BLaER1 treated with 17β-estradiol and CSF1 and Interleukin-3, amounts not matched to agents 10 nM and 100 nM (cell line): Measurements from ENCODE around the gene FNDC3B.
A peak's percentile ranks its signal among the peaks of the same experiment; 100 is the strongest.
"Not testable (repeated sequence)": the region's sequence is repeated elsewhere in the genome, so short reads cannot be mapped to it uniquely, and the experiment has no call there.

Experiments used
- H3K27ac ChIP-seq, 11 experiments: shearing (Covaris generic); formaldehyde crosslinking; 2 replicates each; pipeline ENCODE4 v1.8.1; 2022
- H3K27me3 ChIP-seq, 11 experiments: shearing (Covaris generic); formaldehyde crosslinking; 2 replicates each; pipeline ENCODE4 v1.8.1; 2022
- H3K36me3 ChIP-seq, 11 experiments: shearing (Covaris generic); formaldehyde crosslinking; 2 replicates each; pipeline ENCODE4 v1.8.1; 2022
- H3K4me1 ChIP-seq, 10 experiments: shearing (Covaris generic); formaldehyde crosslinking; 2 replicates each; pipeline ENCODE4 v1.8.1; 2022
- H3K4me2 ChIP-seq, 11 experiments: shearing (Covaris generic); formaldehyde crosslinking; 2 replicates each; pipeline ENCODE4 v1.8.1; 2022
- H3K4me3 ChIP-seq, 10 experiments: shearing (Covaris generic); formaldehyde crosslinking; 2 replicates each; pipeline ENCODE4 v1.8.1; 2022
- H3K9ac ChIP-seq, 11 experiments: shearing (Covaris generic); formaldehyde crosslinking; 2 replicates each; pipeline ENCODE4 v1.8.1; 2022
- H3K9me3 ChIP-seq, 11 experiments: shearing (Covaris generic); formaldehyde crosslinking; replicated peaks in 1 of 11; 2 replicates each; pipeline ENCODE4 v1.8.1; 2022
- H4K20me1 ChIP-seq, 11 experiments: shearing (Covaris generic); formaldehyde crosslinking; 2 replicates each; pipeline ENCODE4 v1.8.1; 2022
- Cebpa-rat ChIP-seq, 11 experiments: shearing (Covaris generic); IDR thresholded peaks; 2 replicates each; pipeline ENCODE4 v1.8.1; 2022

Gene FNDC3B

DNA sequence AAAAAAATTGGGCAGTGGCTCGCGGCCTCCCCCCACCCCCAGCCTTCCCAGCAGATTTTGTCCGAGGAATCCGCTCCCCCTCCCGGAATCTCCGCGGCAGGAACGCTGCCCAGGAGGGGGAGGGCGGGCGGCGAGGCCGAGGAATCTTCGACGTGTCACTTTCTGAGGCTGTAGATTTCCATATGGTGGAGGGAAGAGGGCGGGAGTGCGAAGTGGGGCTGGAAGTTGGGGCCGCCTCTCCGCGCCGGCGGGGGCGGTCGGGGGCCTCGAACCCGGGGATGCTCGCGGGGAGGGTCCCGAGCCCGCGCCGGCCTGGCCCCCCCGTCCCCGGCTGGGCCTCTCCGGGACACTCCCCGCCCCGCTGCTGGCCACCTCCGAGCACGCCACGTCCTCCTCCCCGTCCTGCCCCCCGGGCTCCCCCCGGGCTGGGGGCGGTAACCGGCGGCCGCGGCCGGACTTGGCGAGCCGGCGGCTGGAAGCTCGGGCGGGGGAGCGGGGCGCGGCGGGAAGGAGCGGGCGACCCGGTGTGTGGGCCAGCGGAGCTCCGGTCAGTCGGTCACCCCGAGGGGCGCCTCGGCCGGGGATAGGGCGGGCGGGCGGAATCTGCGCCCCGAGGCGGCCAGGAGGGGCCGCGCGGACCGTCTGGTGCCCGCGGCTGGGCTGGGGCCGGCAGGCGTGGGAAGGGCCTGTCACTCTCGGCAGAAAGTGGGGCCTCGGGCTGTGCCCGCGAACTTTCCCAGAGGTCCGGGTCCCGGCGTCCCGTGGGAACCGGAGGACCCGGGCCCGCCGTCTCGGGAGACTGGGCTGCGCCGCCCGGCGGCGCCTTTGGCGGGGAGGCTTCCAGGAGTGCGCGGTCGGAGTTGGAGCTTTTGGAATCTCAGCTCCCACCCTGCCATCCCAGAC, 951 bp downstream of the FNDC3B start:
- peak overlapping the region; percentile 89 to 100 (median 94) for H3K4me3 ChIP-seq
- H3K4me2 ChIP-seq, result peak overlapping the region; percentile 75 to 94 (median 86)
- no peaks in the 10 kb centered on the region for H3K9me3 ChIP-seq
- H3K9ac ChIP-seq, result peak overlapping the region; percentile 90 to 99 (median 94)
- no peak for TF ChIP-seq Cebpa-rat (IDR thresholded peaks at IDR 0.05)
- peaks cover 10 to 51% (median 41%) of the 10 kb centered on the region in 11 experiments; a peak in 19 of 22 replicates for H4K20me1 ChIP-seq
- peaks cover 23 to 57% (median 34%) of the 10 kb centered on the region in 10 experiments for H3K4me1 ChIP-seq
- H3K27me3 ChIP-seq, result no peaks in the 10 kb centered on the region
- H3K27ac ChIP-seq, result peak overlapping the region; percentile 86 to 98 (median 92)
- peaks cover 0 to 21% (median 6%) of the 10 kb centered on the region in 11 experiments; a peak in 9 of 22 replicates for H3K36me3 ChIP-seq

DNA sequence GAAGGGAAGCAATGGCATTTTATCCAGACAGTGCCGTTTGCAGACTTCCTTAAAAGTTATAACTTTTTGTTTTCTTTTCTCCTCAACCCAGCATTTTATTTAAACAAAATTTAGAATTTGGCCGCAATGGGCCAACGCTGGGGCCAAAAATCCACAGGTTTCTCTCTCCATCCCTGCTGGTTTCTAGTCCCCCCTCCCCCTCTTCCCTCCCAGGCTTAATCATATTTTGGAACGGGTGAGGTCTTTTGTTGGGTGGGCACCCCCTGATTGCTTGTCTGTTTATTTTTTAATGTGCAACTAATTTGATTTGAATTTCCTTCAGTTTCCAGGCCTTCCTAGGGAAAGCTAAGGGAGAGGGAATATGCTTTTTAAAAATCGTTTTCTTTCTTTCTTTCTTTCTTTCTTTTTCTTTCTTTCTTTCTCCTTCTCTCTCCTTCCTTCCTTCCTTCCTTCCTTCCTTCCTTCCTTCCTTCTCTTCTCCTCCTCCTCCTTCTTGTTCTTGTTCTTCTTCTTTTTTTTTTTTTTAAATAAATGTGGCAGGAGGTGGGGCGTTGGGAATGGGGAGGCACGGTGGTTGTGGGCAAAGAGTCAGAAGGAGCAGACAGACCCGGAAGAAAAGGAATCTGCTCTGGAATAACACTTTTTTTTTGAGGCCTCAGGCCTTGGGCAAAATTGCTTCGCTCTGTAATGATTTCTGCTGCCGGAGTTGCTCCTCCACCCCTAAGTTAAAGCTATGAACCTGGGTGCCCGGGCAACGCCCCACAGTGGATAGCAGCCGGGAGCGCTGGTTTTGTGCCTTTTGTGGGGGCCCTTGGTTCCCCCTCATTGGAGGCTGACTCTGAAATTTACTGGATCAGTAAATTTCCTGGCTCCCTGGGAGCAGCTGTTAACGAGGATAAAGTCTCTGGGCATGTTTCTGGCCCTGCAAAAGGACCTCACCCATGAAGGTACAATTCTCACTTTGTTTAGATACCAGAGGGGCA, 1.9 kb downstream of the FNDC3B start:
- Histone ChIP-seq H3K36me3 (peaks cover 0 to 23% (median 8%) of the 10 kb centered on the region in 11 experiments; a peak in 9 of 22 replicates), H4K20me1 (peaks cover 17 to 60% (median 49%) of the 10 kb centered on the region in 11 experiments; a peak in 20 of 22 replicates), H3K9me3 (no peaks in the 10 kb centered on the region), H3K4me1 (peaks cover 23 to 67% (median 34%) of the 10 kb centered on the region in 10 experiments), H3K27ac (peak overlapping the region; percentile 86 to 98 (median 92)), H3K9ac (peak overlapping the region; percentile 90 to 99 (median 94)), H3K4me2 (peak overlapping the region; percentile 75 to 94 (median 86)), H3K27me3 (no peaks in the 10 kb centered on the region), H3K4me3 (peak overlapping the region; percentile 89 to 100 (median 94))
- TF ChIP-seq Cebpa-rat (IDR thresholded peaks at IDR 0.05), result no peak

DNA sequence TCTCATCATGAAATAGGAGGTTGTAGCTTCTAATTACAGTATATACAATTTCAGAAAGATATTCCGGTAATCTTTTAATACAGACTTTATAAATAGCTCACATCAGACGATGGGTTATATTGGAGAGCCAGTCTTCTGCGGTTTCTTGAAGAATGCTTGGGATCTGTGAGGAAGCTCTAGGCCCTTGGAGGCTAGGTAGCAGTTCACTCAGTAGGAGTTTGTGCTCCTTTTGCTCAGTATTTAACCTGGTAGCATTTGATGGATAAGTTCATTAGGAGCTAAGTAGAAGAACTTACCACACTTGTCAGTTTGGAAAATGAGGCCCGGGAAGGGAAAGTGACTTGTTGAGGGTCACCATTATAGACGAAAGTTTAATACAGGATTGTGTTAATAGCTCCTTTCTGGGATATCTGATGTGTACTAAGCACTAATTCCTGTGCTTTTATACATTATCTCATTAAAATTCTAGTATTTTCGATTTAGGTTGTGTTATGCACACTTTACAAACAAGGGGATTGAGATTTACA, 2.8 kb downstream of the FNDC3B start:
- Histone ChIP-seq H4K20me1 (peaks cover 19 to 66% (median 55%) of the 10 kb centered on the region in 11 experiments; a peak in 20 of 22 replicates), H3K4me2 (peak overlapping the region; percentile 75 to 94 (median 86); a peak in 21 of 22 replicates), H3K9me3 (no peaks in the 10 kb centered on the region), H3K27ac (peak overlapping the region in 1 of 11 experiments; percentile 97; a peak in 1 of 22 replicates), H3K36me3 (peaks cover 0 to 28% (median 8%) of the 10 kb centered on the region in 11 experiments; a peak in 10 of 22 replicates), H3K9ac (peak overlapping the region in 4 of 11 experiments; percentile 96 to 99 (median 98); a peak in 6 of 22 replicates), H3K27me3 (no peaks in the 10 kb centered on the region), H3K4me3 (peak overlapping the region in 8 of 10 experiments; percentile 89 to 100 (median 94); a peak in 11 of 20 replicates), H3K4me1 (peaks cover 23 to 73% (median 34%) of the 10 kb centered on the region in 10 experiments)
- TF ChIP-seq Cebpa-rat (IDR thresholded peaks at IDR 0.05), result no peak

DNA sequence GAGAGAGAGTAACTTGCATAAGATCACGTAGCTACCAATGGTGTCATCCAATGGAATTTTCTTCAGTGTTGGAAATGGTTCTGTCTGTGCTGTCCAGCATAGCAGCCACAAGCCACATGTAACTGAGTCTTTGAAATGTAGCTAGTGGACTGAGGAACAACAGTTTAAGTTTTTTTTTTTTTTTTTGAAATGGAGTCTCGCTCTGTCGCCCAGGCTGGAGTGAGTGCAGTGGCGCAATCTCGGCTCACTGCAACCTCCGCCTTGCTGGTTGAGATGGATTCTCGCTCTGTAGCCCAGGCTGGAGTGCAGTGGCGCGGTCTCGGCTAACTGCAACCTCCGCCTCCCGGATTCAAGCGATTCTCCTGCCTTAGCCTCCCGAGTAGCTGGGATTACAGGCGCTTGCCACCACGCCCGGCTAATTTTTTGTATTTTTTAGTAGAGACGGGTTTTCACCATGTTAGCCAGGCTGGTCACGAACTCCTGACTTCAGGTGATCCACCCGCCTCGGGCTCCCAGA, 3.3 kb downstream of the FNDC3B start:
- not testable (repeated sequence) for H3K9me3 ChIP-seq, H3K27me3 ChIP-seq, H3K9ac ChIP-seq, H3K27ac ChIP-seq
- H3K4me2 ChIP-seq, result peak overlapping the region; percentile 8 to 94 (median 86); a peak in 20 of 22 replicates
- peaks cover 19 to 66% (median 58%) of the 10 kb centered on the region in 11 experiments; a peak in 20 of 22 replicates for H4K20me1 ChIP-seq
- H3K4me1 ChIP-seq, result peaks cover 23 to 70% (median 34%) of the 10 kb centered on the region in 10 experiments
- H3K4me3 ChIP-seq, result peak overlapping the region in 2 of 10 experiments; percentile 16 to 94; a peak in 4 of 20 replicates
- peaks cover 0 to 34% (median 8%) of the 10 kb centered on the region in 11 experiments; a peak in 13 of 22 replicates for H3K36me3 ChIP-seq

DNA sequence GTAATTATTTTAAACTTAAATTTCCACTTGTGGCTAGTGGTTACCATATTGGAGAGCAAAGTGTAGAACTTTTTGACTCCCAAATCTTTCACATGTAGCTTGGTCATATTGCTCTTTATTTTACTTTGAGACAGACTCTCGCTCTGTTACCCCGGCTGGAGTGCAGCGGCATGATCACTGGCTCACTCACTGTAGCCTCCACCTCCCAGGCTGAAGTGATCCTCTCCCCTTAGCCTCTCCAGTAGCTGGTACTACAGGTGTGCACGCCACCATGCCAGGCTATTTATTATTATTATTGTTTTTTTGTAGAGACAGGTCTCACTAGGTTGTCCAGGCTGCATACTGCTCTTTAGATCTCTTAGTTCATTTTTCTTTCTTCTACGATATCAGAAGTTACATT, 3.9 kb downstream of the FNDC3B start:
- Histone ChIP-seq H3K9ac (no peak overlapping the region), H3K4me3 (no peak overlapping the region; a peak in 1 of 20 replicates), H3K27me3 (no peaks in the 10 kb centered on the region), H4K20me1 (peaks cover 19 to 71% (median 62%) of the 10 kb centered on the region in 11 experiments; a peak in 20 of 22 replicates), H3K36me3 (peaks cover 0 to 36% (median 8%) of the 10 kb centered on the region in 11 experiments; a peak in 13 of 22 replicates), H3K9me3 (no peaks in the 10 kb centered on the region), H3K4me2 (peak overlapping the region in 9 of 11 experiments; percentile 75 to 94 (median 86); a peak in 14 of 22 replicates), H3K4me1 (peaks cover 23 to 64% (median 34%) of the 10 kb centered on the region in 10 experiments), H3K27ac (no peak overlapping the region)
- no peak for TF ChIP-seq Cebpa-rat (IDR thresholded peaks at IDR 0.05)

DNA sequence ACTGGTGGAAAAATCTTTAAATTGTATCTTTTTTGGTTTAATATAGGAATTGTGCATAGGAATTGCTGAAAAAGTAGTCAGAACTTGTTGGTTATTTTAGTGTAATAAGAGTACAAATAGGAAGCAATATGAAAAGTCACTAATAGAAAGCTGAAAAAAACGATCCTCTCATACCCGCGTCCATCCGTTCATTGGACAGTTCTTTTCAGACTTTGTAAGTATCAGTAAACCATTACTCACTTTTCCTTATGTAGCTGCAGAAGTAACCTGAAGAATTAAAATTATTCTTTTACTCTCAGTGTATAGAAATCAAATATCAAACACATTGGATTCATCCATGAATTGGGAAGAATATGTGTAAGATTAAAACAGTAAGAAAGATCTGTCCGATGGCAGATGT, 4.4 kb downstream of the FNDC3B start:
- Histone ChIP-seq H3K4me2 (peak overlapping the region in 2 of 11 experiments; percentile 75 to 89; a peak in 4 of 22 replicates), H3K36me3 (peaks cover 0 to 41% (median 12%) of the 10 kb centered on the region in 11 experiments; a peak in 14 of 22 replicates), H3K9me3 (peaks cover 0 to 5% (median 0%) of the 10 kb centered on the region in 11 experiments; a peak in 2 of 22 replicates), H3K27me3 (no peaks in the 10 kb centered on the region), H3K4me1 (peaks cover 19 to 59% (median 31%) of the 10 kb centered on the region in 10 experiments), H3K9ac (no peak overlapping the region), H3K4me3 (no peak overlapping the region), H3K27ac (no peak overlapping the region), H4K20me1 (peaks cover 19 to 76% (median 63%) of the 10 kb centered on the region in 11 experiments; a peak in 20 of 22 replicates)
- TF ChIP-seq Cebpa-rat (IDR thresholded peaks at IDR 0.05), result no peak

DNA sequence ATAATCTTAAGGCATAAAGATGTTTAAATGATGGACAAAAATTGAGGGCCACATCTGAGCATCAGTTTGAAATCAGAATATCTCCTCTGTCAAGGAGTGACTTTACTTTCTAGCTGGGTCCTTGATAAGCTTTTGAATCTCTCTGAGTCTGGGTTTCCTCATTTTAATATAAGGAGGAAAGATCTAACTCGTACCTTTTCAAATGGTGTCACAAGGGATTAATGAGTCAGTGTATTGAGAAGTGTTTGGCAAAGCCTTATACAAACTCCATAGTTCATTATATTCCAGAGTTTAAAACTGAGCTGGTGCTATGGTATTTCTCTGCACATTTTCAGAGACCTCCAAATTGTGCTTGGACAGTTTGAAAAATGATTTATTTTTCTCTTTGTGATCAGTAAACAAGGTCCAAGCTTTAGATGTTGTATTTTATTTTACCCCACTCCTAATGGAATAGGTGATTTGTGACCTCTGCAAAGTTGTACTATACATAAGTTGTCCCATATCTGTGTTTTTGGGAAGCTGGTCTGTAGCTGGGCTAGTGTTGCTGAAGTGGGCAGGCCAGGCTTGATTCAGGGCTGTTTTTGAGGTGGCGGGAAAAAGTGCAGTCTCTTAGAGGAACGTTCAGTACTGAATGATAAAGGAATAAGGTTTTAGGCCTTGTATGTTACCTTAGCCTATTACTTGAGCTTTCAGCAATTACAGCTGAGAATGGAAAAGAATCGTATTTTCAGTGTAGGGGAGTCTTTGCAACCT, 5.6 kb downstream of the FNDC3B start:
- Histone ChIP-seq H3K36me3 (peaks cover 7 to 54% (median 23%) of the 10 kb centered on the region in 11 experiments; a peak in 20 of 22 replicates), H3K9me3 (peaks cover 0 to 5% (median 0%) of the 10 kb centered on the region in 11 experiments; a peak in 2 of 22 replicates), H3K27ac (no peak overlapping the region), H3K27me3 (no peaks in the 10 kb centered on the region), H3K9ac (no peak overlapping the region), H3K4me1 (peaks cover 15 to 55% (median 27%) of the 10 kb centered on the region in 10 experiments), H4K20me1 (peaks cover 19 to 86% (median 68%) of the 10 kb centered on the region in 11 experiments; a peak in 20 of 22 replicates), H3K4me2 (peak overlapping the region in 3 of 11 experiments; percentile 11 to 89 (median 35); a peak in 3 of 22 replicates), H3K4me3 (no peak overlapping the region)
- no peak for TF ChIP-seq Cebpa-rat (IDR thresholded peaks at IDR 0.05)
